ENCODE data around the gene UTRN.

UTRN gene

DNA sequence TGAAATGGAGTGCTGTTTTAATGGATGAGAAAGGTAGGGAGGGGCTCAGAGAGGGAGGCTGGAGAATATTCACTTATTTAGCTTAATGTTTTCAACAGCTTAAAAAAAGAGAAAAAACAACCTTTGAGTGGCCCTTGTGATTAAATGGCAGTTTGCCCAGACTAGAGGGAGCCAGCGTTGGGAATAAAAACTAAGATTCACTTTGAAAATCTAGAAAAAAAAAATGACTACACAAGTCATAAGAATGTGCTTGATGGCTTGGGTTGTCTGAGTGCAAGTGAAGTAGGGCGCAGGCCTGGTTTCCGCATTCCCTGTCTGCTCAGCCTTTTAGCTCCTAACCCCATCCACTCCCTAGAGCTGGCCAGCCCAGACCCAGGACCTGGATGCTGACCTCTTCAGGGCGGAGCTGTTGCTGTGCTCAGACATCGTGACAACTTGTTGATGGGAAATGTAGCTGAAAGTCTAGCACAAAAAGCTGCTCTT, 28.9 kb downstream of the UTRN start:
- ATAC-seq, result no peak
- no peak for DNase-seq

DNA sequence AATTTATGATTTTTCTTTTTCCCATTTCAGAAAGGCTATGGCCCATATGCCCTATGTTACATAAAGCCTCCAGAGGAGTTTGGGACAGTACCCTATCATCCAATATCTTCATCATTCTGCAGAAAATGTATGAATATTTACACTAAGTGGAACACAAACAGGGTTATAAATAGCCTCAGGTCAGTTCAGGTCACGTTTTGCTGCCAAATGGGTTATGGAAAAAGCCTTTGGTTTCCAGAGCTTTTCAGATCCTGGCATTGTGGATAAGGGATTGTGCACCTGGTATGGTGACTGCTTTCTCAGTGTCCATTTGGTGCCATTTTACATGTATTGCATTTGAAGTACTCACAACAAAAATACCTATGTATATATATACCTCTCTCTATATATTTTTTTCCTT, 29.4 kb downstream of the UTRN start:
- no peak for DNase-seq
- no peak for ATAC-seq

DNA sequence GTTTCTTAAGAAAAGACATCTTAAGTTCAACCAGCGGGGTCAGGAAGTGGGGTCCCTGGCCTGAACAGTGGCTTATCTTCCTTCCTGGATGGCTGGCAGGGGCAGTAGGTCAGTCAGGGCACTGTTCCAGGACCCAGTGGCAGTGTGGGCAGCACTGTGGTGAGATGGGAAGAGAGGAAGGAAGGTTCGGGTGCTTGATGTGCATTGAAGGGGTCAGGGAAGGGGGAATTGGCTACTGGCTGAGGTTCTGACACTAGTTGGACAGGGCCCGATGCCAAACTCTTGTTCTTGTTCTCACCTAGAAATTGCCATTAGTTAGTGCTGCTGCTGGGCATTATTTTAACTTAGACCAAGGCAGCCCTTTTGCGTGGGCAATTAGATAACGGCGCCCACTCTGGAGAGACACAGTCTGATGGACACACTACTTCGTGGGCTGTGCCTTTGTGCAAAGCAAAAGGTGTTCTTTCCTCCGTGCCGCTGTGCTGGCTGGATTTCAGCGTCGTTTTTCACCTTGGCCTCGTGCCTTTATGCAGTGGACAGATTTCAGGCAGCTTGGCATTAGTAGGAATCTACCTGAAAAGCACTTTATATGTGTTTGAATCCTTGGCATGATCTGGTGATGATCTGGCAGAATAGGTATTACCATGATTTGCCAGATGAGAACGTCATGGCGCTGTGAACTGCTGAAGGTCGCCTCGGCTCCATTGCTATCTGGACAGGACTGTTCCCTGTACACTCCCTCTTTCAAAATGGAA, 30.3 kb downstream of the UTRN start:
- no peak for ATAC-seq
- no peak for DNase-seq

DNA sequence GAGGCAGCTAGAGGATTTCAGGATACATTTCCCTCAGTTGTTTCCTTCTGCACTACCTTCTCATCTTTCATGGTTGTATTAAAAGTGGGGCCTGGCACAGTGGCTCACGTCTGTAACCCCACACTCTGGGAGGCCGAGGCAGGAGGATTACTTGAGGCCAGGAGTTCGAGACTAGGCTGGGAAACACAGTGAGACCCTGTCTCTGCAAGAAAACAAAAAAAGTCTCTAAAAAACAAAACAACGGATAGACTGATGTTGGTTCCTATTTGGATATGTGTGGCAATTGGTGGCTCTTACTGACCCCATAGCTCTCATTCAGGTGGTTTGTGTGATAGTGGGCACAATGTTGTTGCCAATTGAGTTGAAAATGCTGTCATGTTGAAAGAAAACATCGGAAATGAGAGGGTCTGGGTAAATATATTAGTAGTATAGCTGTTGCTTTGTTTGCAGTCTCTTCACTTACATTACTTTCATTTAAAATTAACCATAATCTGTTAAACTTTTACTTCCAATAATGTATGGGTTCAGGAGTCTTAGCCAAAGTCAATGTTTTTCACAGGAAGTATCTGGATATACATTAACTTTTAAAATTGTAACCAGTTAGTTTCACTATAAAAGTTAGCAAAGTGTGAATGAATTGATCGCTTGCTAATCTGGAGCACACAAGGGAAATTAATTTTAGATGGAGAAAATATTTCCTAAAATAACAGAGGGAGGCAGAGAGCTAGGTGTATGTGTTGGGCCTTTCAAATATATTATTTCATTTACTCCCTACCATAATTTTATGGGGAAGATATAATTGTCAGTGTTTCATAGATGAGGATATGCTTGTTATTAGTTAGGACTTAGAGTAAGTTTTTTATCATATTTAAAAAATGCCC, 31.1 kb downstream of the UTRN start:
- DNase-seq (no peak), ATAC-seq (no peak)

DNA sequence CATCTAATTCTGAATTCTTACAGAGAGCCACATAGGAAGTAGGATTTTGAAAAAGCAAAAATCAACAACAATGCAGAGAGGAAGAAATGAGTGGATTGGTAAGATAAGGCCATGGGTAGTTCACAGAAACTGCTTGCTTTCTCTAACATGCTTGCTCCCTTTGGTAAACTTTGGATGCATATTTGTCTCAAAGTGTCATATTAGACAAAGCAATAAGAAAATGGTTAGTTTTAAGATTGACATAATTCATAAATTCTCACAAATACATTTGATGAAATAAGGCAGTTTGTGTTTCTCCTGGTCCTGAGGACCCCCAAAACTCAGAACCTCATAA, 31.7 kb downstream of the UTRN start:
- DNase-seq (no peak), ATAC-seq (no peak)

DNA sequence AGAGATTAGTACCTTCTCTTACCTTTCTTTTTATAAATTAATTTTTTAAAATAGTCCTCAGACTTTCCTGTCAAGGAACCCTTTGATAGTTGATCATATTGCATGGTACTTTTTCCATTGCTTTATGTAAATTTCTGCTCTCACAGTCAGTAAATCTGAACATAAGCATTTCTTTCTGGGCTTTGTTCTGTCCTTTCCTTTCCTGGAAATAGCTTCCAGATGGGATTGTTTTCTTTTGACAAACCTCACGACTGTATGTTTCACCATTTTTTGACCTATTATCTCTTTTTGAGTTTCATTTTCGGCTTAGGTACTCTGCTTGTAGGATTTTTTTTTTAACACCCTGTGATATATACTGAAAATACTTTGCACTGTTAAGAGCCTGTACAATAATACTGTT, 32.6 kb downstream of the UTRN start:
- ATAC-seq, result no peak
- DNase-seq, result no peak

DNA sequence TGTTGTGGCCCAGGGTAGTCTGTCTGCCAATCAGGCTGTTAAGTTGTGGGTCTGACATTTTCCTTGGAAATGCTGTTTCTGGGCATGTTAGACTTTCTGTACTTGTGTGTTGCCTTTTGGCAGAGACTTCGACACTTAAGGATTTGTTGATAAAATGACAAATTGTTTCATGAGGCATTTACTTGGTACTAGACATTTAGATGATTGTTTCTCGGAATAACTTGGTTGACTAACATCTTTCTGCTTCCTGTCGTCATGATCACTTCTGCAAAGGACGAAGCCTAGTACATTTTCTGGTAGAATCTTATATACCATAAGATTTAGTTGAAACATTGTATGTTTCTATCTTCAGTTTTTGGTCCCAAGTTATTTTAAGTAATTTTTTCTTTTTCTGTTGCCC, 34.1 kb downstream of the UTRN start:
- ATAC-seq (no peak), DNase-seq (no peak)

DNA sequence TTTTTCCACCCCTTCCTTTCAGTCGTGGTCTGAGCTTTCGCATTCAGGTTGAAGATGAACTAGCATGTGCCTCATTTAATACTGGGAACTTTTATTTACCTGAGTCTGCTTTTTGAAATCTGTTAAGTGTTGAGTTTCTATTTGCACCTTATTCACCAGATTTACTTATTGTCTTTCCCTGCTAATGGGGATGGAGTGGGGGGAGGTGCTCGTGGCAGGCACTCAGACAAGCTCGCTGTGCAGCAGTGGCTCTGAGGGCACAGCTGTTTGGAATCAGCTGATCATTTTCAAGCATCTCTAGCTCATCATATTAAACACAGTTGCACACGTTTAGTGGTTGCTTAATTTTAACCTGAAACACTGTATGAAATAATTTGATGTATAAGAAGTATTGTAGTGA, 35.6 kb downstream of the UTRN start:
- ATAC-seq (no peak), DNase-seq (no peak)

DNA sequence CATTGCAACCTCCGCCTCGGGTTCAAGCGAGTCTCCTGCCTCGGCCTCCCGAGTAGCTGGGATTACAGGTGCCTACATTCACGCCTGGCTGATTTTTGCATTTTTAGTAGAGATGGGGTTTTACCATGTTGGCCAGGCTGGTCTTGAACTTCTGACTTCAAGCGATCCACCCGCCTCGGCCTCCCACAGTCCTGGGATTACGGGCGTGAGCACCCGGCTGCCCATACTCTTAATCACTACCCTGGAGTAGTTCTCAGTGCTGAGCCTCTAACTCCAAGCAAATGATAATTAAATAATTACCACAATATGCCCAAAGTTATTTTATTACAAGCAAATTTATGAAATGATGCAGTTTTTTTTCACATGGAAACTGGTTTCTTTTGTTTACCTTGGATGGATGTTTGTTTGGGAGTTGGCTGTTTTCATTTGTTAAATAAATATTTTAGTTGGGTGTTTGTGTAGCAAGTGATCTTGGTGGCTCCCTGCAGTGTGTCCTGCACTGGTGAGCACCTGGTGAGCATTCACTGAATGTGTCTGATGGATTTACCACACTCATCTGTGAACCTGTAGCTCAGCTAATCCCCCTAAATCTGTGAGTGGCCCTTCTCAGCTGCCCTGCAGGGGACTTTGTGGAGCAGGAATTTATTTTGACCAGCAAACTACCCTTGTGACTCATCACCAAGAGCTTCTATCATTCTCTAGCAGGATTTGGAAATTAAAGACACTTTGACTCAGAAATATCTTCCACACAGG, 36.9 kb downstream of the UTRN start:
- ATAC-seq (no peak), DNase-seq (no peak)

DNA sequence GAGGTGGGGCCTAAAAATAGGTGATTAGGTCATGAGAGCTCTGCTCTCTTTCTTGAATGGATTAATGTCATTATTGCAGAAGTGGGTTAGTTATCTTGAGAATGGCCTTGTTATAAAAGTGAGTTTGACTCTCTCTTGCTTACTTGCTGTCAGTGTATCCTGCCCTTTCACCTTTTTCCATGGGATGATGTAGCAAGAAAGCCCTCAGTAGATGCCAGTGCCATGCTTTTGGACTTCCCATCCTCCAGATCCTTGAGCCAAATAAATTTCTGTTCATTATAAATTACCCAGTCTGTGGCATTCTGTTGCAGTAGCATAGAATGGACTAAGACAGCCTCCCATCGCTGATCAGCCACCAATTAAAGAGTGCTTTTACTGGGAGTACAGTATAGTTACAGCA, 40.1 kb downstream of the UTRN start:
- DNase-seq, result no peak

DNA sequence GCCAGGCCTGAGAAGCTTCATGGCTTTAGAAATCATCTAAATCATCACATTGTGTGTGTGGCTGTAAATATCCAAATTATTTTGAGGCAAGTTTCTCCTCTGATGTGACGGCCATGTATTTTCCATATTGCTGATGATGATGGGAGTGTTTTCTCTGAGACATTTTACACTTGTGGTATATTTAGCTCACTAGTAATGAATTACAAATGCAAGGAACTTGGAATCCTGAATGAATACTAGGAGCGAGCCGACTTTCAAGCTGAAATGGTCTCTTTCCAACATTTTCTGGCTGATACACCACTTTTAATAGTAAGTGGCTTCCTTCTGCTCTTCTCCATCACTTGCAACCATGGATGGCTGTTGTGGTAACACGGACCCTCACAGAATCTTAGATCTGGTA, 41.3 kb downstream of the UTRN start:
- DNase-seq, result no peak
- ATAC-seq, result no peak

More for the DNA sequence above, 40.1 kb downstream of the UTRN start:
- ATAC-seq, result no peak

DNA sequence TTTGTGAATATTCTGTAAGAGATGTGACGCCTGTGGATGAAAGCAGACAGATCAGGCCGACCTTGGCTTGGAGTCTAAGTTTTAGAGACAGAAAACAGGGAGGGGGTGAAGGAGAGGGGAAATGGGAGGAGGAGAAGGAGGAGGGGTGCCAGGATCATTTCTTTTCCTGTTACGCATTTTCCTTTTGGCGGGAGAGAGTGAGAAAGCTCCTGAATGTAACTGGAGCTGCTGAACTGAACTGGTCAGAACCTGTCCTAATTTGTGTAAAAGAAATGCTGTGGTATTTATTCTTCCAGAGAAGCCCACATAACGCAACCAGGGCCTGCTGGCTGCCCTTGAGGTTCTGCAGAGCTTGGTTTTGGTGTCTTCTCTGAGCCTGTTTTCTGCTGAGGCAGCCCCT, 41.9 kb downstream of the UTRN start:
- ATAC-seq (no peak), DNase-seq (no peak)

DNA sequence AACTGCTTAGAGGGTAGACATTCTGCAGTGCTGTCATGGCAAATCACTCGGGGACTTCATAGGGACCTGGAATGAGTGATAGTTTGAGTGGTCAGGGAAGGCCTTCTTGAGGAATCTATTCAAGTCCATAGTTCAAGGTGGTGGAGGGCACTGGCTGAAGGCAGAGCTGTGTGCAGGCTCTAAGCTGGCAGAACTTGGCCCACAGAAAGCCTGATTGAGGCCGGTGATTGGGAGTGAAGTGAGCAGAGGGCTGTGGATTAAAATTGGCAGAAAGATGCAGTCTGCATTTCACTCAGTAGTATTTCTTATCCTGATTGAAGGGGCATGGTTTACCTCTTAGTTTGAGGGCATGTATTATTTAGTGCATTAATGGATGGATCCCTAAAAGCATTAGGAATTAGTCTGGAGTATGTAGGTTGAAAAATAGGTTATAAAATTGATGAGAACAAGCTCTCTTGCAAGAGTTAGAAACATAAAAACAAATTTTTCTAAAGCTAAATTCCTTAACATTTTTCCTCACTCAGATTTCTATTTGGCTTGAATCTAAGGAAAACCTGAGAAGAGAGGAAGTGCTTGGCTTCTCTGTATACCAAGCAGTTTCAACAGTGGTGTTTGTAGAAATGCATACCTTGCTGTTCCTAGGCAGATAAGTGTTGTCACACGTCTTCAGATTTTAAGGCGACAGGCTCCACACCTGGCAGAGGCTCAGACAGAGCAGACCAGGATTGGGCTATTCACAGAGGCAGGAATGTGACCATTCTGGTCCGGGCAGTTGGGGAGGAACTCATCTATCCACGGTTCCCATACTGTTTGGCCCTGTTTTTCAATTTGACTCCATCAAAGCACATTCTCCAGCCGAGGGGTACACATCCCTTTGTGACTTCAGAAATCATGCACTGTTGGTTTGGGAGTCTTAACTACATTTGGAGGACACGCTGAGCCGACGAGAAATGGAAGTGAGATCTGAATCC, 45.2 kb downstream of the UTRN start:
- ATAC-seq (no peak), DNase-seq (no peak)

DNA sequence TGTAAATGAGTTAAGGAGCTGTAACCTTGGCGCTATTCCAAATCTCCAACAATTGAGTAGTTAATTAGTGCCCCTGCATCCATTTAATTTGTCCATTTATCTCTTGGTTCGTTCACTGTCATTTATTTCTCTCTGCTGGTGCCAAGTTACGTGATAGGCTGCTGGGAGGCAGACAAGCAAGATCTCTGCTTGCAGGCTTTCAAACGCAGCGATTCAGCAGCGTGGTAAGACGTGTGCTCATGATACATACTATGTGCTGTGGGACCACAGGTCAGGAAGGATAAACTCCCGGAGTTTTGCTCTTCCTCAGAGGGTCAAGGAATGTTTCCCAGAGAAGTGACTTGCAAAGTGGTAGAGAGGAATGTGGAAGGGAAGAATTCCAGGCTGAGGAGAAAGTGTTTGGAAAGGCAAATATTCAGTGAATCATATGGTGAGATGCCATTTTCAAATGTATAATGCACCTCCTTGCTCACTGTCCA, 46.4 kb downstream of the UTRN start:
- DNase-seq, result no peak
- ATAC-seq, result no peak

DNA sequence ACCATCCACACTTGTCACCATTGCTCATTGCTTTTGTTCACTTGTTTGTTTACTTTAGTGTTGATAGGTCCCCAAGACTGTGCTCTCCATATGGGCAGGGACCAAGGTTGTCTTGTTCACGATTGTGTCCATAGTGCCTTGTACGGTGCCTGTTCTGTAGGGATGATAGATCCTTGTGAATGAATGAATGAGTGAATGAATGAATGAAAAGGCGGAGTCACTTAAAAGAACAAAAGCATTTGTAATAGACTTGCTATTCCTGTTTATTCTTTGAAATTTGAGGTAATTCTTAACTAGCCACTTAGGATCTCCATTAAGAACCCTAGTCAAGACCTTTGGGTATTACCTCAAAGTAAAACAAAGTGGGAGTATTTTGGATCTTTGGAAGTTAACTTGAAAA, 47.0 kb downstream of the UTRN start:
- ATAC-seq (no peak), DNase-seq (no peak)

DNA sequence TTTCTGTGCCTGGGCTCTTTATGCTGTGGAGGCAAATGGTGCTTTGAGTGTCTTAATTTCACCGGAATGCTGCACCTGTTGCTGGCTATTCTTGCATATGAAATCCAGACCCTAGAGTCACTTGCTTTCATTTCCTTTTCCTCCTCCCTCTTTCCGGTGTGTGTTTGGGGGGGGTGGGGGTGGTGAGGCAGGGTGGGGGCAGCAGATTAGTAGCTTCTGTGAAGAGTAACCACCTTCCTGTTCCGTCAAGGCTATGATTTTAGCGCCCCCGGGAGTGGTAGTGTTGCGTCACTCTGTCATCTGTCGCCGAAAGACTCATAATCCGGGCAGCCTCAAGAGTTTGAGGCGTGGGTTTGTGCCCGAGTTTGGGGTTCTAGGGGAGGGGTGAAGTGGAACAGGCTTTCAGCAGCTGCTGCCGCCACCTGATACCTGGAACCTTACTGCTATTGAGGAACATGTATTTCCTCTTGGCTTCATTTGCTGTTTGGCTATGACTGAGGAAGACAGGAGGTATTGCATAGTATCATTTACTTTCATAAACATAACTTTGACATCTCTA, 49.1 kb downstream of the UTRN start:
- DNase-seq, result peak; percentile 69

More for the DNA sequence above, 49.1 kb downstream of the UTRN start:
- ATAC-seq, result peak; percentile 76
